Measurements from ENCODE around the gene GUCY1B1. TPM values are rescaled to one million over a fixed set of nuclear protein-coding genes. Genes with fewer than 3 reads are reported as not detected.

GUCY1B1 gene
- total and polyA plus RNA-seq, 9 of the 15 experiments (the other 6 are each of a cell fraction or from before 2014, with no cell fraction given), result not detected

DNA sequence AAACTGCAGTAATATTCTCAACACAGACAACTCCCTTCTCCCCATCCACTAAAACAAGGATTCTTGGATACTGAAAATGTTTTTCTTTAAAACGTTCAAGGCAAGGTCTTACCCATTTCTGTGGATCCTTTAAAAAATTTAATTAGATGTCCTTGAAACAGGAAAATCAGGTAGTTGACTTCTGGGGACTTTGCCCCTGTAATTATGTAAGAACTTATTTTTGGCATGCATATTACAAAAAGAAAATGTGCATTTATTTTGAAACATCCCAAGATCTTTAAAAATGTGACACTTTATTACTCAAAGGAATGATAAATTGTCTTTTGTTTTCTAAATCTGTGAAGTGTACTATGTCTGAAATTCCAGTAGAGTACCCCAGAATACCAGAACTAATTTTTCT lies 25.8 kb downstream of the GUCY1B1 start:
- no peak overlapping the region for H3K9ac ChIP-seq (ENCODE audit: insufficient read depth in 1 of 2, low read depth in 2 of 2, low read length in 2 of 2)
- ChIA-PET CTCF (ENCODE audit: low intra/inter-chr PET ratio) (no interaction called here), POLR2A (no interaction called here)
- WGBS (ENCODE audit: insufficient coverage, low coverage, missing lambda C conversion rate), result 0% methylated on average over 1 of the region's 1 CpG
- no peaks in the 10 kb centered on the region for H3K9me3 ChIP-seq (replicated peaks; ENCODE audit: control insufficient read depth, insufficient read depth, low read depth, low read length)
- no peaks in the 10 kb centered on the region for H4K20me1 ChIP-seq (replicated peaks; ENCODE audit: control insufficient read depth, insufficient read depth, low read length)
- BruUV-seq (replicated peaks), result no TSS peak
- no peaks in the 10 kb centered on the region for H3K4me1 ChIP-seq (replicated peaks in 1 of 2; ENCODE audit: control insufficient read depth in 2 of 2, insufficient read depth in 2 of 2, low read length in 2 of 2)
- H3K4me2 ChIP-seq (ENCODE audit: insufficient read depth, low read length), result no peak overlapping the region
- in situ Hi-C loops (cut with MboI), result no loop called here
- no peaks in the 10 kb centered on the region for H3K9me1 ChIP-seq (ENCODE audit: control insufficient read depth, insufficient read depth, low read length)
- H3K4me3 ChIP-seq, result no peak overlapping the region
- H3K36me3 ChIP-seq (ENCODE audit: control insufficient read depth, insufficient read depth, low read length), result no peaks in the 10 kb centered on the region
- DNase-seq (ENCODE audit: extremely low read depth in 1 of 4, low spot score in 3 of 4) (no peak), FAIRE-seq (no peak), ATAC-seq (no peak)
- TF ChIP-seq ZNF778 (CRISPR knock-in tag; IDR thresholded peaks at IDR 0.05) (no peak), RAD51 (IDR thresholded peaks at IDR 0.05; ENCODE audit: borderline replicate concordance, low read depth) (no peak), NELFE (IDR thresholded peaks at IDR 0.05; ENCODE audit: insufficient read depth, insufficient read length) (no peak)
- H3K27ac ChIP-seq (ENCODE audit: extremely low read depth, low read depth, low read length), result no peak overlapping the region
- intact Hi-C loops (cut with micrococcal nuclease), result loop anchor here (5.0 kb wide), 1 partner anchor 977 kb away; no protein-coding TSS in a partner anchor
- no peaks in the 10 kb centered on the region for H3K27me3 ChIP-seq (ENCODE audit: control insufficient read depth in 2 of 2, insufficient read depth in 2 of 2, low read length in 2 of 2)
- H3K79me2 ChIP-seq (ENCODE audit: control insufficient read depth, insufficient read depth, low read length), result no peaks in the 10 kb centered on the region
- no peak overlapping the region for H2AFZ ChIP-seq (ENCODE audit: low read depth, low read length)

DNA sequence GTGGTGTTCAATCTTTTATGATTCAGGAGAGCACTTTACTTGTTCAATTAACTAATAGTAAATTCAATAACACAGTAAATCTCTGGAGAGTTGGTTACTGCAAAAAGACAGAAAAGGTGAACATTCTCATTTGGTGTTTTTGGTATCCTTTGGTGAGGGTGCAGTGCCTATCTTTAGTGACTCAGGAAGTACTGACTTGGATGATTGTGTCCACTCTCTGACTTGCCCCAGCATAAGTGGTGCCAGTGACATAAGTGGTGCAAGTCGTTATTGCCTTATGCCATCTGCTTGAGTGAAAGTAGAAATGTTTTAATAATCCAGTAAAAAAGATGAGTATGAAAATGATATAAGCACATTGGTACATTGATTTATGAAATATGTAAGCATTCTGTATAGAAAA lies 27.0 kb downstream of the GUCY1B1 start:
- no peaks in the 10 kb centered on the region for H3K9me3 ChIP-seq (replicated peaks; ENCODE audit: control insufficient read depth, insufficient read depth, low read depth, low read length)
- no peaks in the 10 kb centered on the region for H3K36me3 ChIP-seq (ENCODE audit: control insufficient read depth, insufficient read depth, low read length)
- H3K4me1 ChIP-seq (replicated peaks in 1 of 2; ENCODE audit: control insufficient read depth in 2 of 2, insufficient read depth in 2 of 2, low read length in 2 of 2), result no peaks in the 10 kb centered on the region
- no peak overlapping the region for H3K4me2 ChIP-seq (ENCODE audit: insufficient read depth, low read length)
- H2AFZ ChIP-seq (ENCODE audit: low read depth, low read length), result no peak overlapping the region
- intact Hi-C loops (cut with micrococcal nuclease) (loop anchor here (5.0 kb wide), 1 partner anchor 979 kb away; no protein-coding TSS in a partner anchor), in situ Hi-C loops (cut with MboI) (no loop called here)
- no peak for TF ChIP-seq HNRNPH1 (optimal IDR thresholded peaks at IDR 0.05; ENCODE audit: low read depth, low read length)
- TF ChIP-seq RHOXF2B (CRISPR knock-in tag; conservative IDR thresholded peaks at IDR 0.05), result no peak
- no peaks in the 10 kb centered on the region for H3K9me1 ChIP-seq (ENCODE audit: control insufficient read depth, insufficient read depth, low read length)
- H3K9ac ChIP-seq (ENCODE audit: insufficient read depth in 1 of 2, low read depth in 2 of 2, low read length in 2 of 2), result no peak overlapping the region
- FAIRE-seq, result no peak
- H3K27ac ChIP-seq (ENCODE audit: extremely low read depth, low read depth, low read length), result no peak overlapping the region
- BruUV-seq (replicated peaks), result no TSS peak
- no peaks in the 10 kb centered on the region for H3K27me3 ChIP-seq (ENCODE audit: control insufficient read depth in 2 of 2, insufficient read depth in 2 of 2, low read length in 2 of 2)
- no peaks in the 10 kb centered on the region for H3K79me2 ChIP-seq (ENCODE audit: control insufficient read depth, insufficient read depth, low read length)
- CTCF ChIA-PET (ENCODE audit: low intra/inter-chr PET ratio), result no interaction called here
- DNase-seq (ENCODE audit: extremely low read depth in 1 of 4, low spot score in 3 of 4), result no peak
- WGBS (ENCODE audit: insufficient coverage, low coverage, missing lambda C conversion rate), result 0% methylated on average over 1 of the region's 1 CpG
- H3K4me3 ChIP-seq, result no peak overlapping the region
- ATAC-seq, result no peak
- POLR2A ChIA-PET, result no interaction called here
- H4K20me1 ChIP-seq (replicated peaks; ENCODE audit: control insufficient read depth, insufficient read depth, low read length), result no peaks in the 10 kb centered on the region
